ENCODE measurements around the gene AGAP3.

Gene AGAP3

GRCh38 chr7:151064993-151065392, 21.3 kb upstream of the AGAP3 start:
- Histone ChIP-seq H3K9ac (ENCODE audit: low read length in 2 of 2) (no peak overlapping the region), H3K4me3 (ENCODE audit: low read length in 2 of 2) (no peak overlapping the region), H3K27ac (ENCODE audit: low read length) (no peak overlapping the region), H3K4me1 (ENCODE audit: control insufficient read depth, insufficient read depth, low read length) (peaks cover 31% of the 10 kb centered on the region), H3K36me3 (ENCODE audit: control insufficient read depth in 2 of 2, insufficient read depth in 2 of 2, low read length in 2 of 2) (peaks cover 34% of the 10 kb centered on the region in 2 donors), H3K27me3 (ENCODE audit: control insufficient read depth in 1 of 2, insufficient read depth in 2 of 2, low read length in 2 of 2) (no peaks in the 10 kb centered on the region), H3K9me3 (ENCODE audit: control insufficient read depth in 2 of 2, low read length in 2 of 2) (no peaks in the 10 kb centered on the region)

GRCh38 chr7:151065516-151065915, 20.8 kb upstream of the AGAP3 start:
- H3K9ac ChIP-seq (ENCODE audit: low read length in 2 of 2), result no peak overlapping the region
- no peaks in the 10 kb centered on the region for H3K9me3 ChIP-seq (ENCODE audit: control insufficient read depth in 2 of 2, low read length in 2 of 2)
- H3K27ac ChIP-seq (ENCODE audit: low read length), result no peak overlapping the region
- H3K4me1 ChIP-seq (ENCODE audit: control insufficient read depth, insufficient read depth, low read length), result peaks cover 28% of the 10 kb centered on the region
- H3K27me3 ChIP-seq (ENCODE audit: control insufficient read depth in 1 of 2, insufficient read depth in 2 of 2, low read length in 2 of 2), result no peaks in the 10 kb centered on the region
- H3K36me3 ChIP-seq (ENCODE audit: control insufficient read depth in 2 of 2, insufficient read depth in 2 of 2, low read length in 2 of 2), result peaks cover 39% of the 10 kb centered on the region in 2 donors
- H3K4me3 ChIP-seq (ENCODE audit: low read length in 2 of 2), result no peak overlapping the region

GRCh38 chr7:151066273-151066974, 19.9 kb upstream of the AGAP3 start:
- Histone ChIP-seq H3K4me1 (ENCODE audit: control insufficient read depth, insufficient read depth, low read length) (peaks cover 19% of the 10 kb centered on the region), H3K9me3 (ENCODE audit: control insufficient read depth in 2 of 2, low read length in 2 of 2) (no peaks in the 10 kb centered on the region), H3K27me3 (ENCODE audit: control insufficient read depth in 1 of 2, insufficient read depth in 2 of 2, low read length in 2 of 2) (no peaks in the 10 kb centered on the region), H3K4me3 (ENCODE audit: low read length in 2 of 2) (no peak overlapping the region), H3K9ac (ENCODE audit: low read length in 2 of 2) (no peak overlapping the region), H3K36me3 (ENCODE audit: control insufficient read depth in 2 of 2, insufficient read depth in 2 of 2, low read length in 2 of 2) (peaks cover 42 to 44% of the 10 kb centered on the region in 2 donors), H3K27ac (ENCODE audit: low read length) (no peak overlapping the region)

- H3K27ac ChIP-seq (ENCODE audit: low read length), result no peak overlapping the region
Measured at GRCh38 chr7:151068069-151068773, 18.1 kb upstream of the AGAP3 start.

GRCh38 chr7:151069841-151070573, 16.3 kb upstream of the AGAP3 start:
- Histone ChIP-seq H3K9ac (ENCODE audit: low read length in 2 of 2) (no peak overlapping the region), H3K27me3 (ENCODE audit: control insufficient read depth in 1 of 2, insufficient read depth in 2 of 2, low read length in 2 of 2) (no peaks in the 10 kb centered on the region), H3K4me3 (ENCODE audit: low read length in 2 of 2) (no peak overlapping the region), H3K9me3 (ENCODE audit: control insufficient read depth in 2 of 2, low read length in 2 of 2) (no peaks in the 10 kb centered on the region), H3K36me3 (ENCODE audit: control insufficient read depth in 2 of 2, insufficient read depth in 2 of 2, low read length in 2 of 2) (peaks cover 52 to 54% of the 10 kb centered on the region in 2 donors), H3K4me1 (ENCODE audit: control insufficient read depth, insufficient read depth, low read length) (no peaks in the 10 kb centered on the region), H3K27ac (ENCODE audit: low read length) (no peak overlapping the region)

More at GRCh38 chr7:151068069-151068773, 18.1 kb upstream of the AGAP3 start:
- no peak overlapping the region for H3K4me3 ChIP-seq (ENCODE audit: low read length in 2 of 2)
- H3K9ac ChIP-seq (ENCODE audit: low read length in 2 of 2), result no peak overlapping the region
- H3K9me3 ChIP-seq (ENCODE audit: control insufficient read depth in 2 of 2, low read length in 2 of 2), result no peaks in the 10 kb centered on the region
- H3K4me1 ChIP-seq (ENCODE audit: control insufficient read depth, insufficient read depth, low read length), result peaks cover 3% of the 10 kb centered on the region
- peaks cover 48 to 49% of the 10 kb centered on the region in 2 donors for H3K36me3 ChIP-seq (ENCODE audit: control insufficient read depth in 2 of 2, insufficient read depth in 2 of 2, low read length in 2 of 2)
- H3K27me3 ChIP-seq (ENCODE audit: control insufficient read depth in 1 of 2, insufficient read depth in 2 of 2, low read length in 2 of 2), result no peaks in the 10 kb centered on the region

GRCh38 chr7:151070574-151070960, 15.7 kb upstream of the AGAP3 start:
- no peak overlapping the region for H3K27ac ChIP-seq (ENCODE audit: low read length)
- no peaks in the 10 kb centered on the region for H3K4me1 ChIP-seq (ENCODE audit: control insufficient read depth, insufficient read depth, low read length)
- no peak overlapping the region for H3K9ac ChIP-seq (ENCODE audit: low read length in 2 of 2)
- no peak overlapping the region for H3K4me3 ChIP-seq (ENCODE audit: low read length in 2 of 2)
- H3K9me3 ChIP-seq (ENCODE audit: control insufficient read depth in 2 of 2, low read length in 2 of 2), result no peaks in the 10 kb centered on the region
- peaks cover 51 to 53% of the 10 kb centered on the region in 2 donors for H3K36me3 ChIP-seq (ENCODE audit: control insufficient read depth in 2 of 2, insufficient read depth in 2 of 2, low read length in 2 of 2)
- no peaks in the 10 kb centered on the region for H3K27me3 ChIP-seq (ENCODE audit: control insufficient read depth in 1 of 2, insufficient read depth in 2 of 2, low read length in 2 of 2)

GRCh38 chr7:151071032-151071866, 15.0 kb upstream of the AGAP3 start:
- no peak overlapping the region for H3K4me3 ChIP-seq (ENCODE audit: low read length in 2 of 2)
- H3K36me3 ChIP-seq (ENCODE audit: control insufficient read depth in 2 of 2, insufficient read depth in 2 of 2, low read length in 2 of 2), result peaks cover 49 to 57% of the 10 kb centered on the region in 2 donors
- no peak overlapping the region for H3K27ac ChIP-seq (ENCODE audit: low read length)
- no peaks in the 10 kb centered on the region for H3K27me3 ChIP-seq (ENCODE audit: control insufficient read depth in 1 of 2, insufficient read depth in 2 of 2, low read length in 2 of 2)
- no peaks in the 10 kb centered on the region for H3K4me1 ChIP-seq (ENCODE audit: control insufficient read depth, insufficient read depth, low read length)
- H3K9me3 ChIP-seq (ENCODE audit: control insufficient read depth in 2 of 2, low read length in 2 of 2), result no peaks in the 10 kb centered on the region
- no peak overlapping the region for H3K9ac ChIP-seq (ENCODE audit: low read length in 2 of 2)

- Histone ChIP-seq H3K9me3 (ENCODE audit: control insufficient read depth in 2 of 2, low read length in 2 of 2) (no peaks in the 10 kb centered on the region), H3K4me3 (ENCODE audit: low read length in 2 of 2) (no peak overlapping the region), H3K27ac (ENCODE audit: low read length) (no peak overlapping the region), H3K4me1 (ENCODE audit: control insufficient read depth, insufficient read depth, low read length) (peaks cover 11% of the 10 kb centered on the region), H3K27me3 (ENCODE audit: control insufficient read depth in 1 of 2, insufficient read depth in 2 of 2, low read length in 2 of 2) (no peaks in the 10 kb centered on the region), H3K36me3 (ENCODE audit: control insufficient read depth in 2 of 2, insufficient read depth in 2 of 2, low read length in 2 of 2) (peaks cover 33 to 46% of the 10 kb centered on the region in 2 donors), H3K9ac (ENCODE audit: low read length in 2 of 2) (no peak overlapping the region)
Measured at GRCh38 chr7:151073990-151074389, 12.3 kb upstream of the AGAP3 start.

GRCh38 chr7:151074817-151075661, 11.2 kb upstream of the AGAP3 start:
- Histone ChIP-seq H3K27me3 (ENCODE audit: control insufficient read depth in 1 of 2, insufficient read depth in 2 of 2, low read length in 2 of 2) (no peaks in the 10 kb centered on the region), H3K9ac (ENCODE audit: low read length in 2 of 2) (no peak overlapping the region), H3K36me3 (ENCODE audit: control insufficient read depth in 2 of 2, insufficient read depth in 2 of 2, low read length in 2 of 2) (peaks cover 23 to 38% of the 10 kb centered on the region in 2 donors), H3K27ac (ENCODE audit: low read length) (no peak overlapping the region), H3K9me3 (ENCODE audit: control insufficient read depth in 2 of 2, low read length in 2 of 2) (no peaks in the 10 kb centered on the region), H3K4me1 (ENCODE audit: control insufficient read depth, insufficient read depth, low read length) (peaks cover 21% of the 10 kb centered on the region), H3K4me3 (ENCODE audit: low read length in 2 of 2) (no peak overlapping the region)

All from stomach smooth muscle (tissue), 2 donors.